Right ventricle myocardium inferior (tissue), 1 donor: ENCODE data around the gene MYRFL. TPM values are rescaled to one million over a fixed set of nuclear protein-coding genes. Genes with fewer than 3 reads are reported as not detected.
"Not testable (repeated sequence)": the region's sequence is repeated elsewhere in the genome, so short reads cannot be mapped to it uniquely, and the experiment has no call there.

Experiments
- ATAC-seq: fragments of 200-7000 bp; cut with Tn5 transposase; one replicate; pipeline ENCODE4 v1.9.1; 2020; ENCODE audit warnings: mild to moderate bottlenecking, moderate library complexity
- DNase-seq: peaks from one replicate; pipeline ENCODE4 v3.0.0; 2021; ENCODE audit errors: missing footprints
- intact Hi-C: fragments of 100-400 bp; cut with DNase I; formaldehyde crosslinking; loops from one replicate; pipeline ENCODE4 v1.11.0; 2022
- total RNA-seq: library from RNA; stranded (reverse); fragmentation: NEBNext Ultra II Directional; extraction: Animal tissue kit (Norgen Biotek cat#: 25700); gene quantifications from one replicate; pipeline ENCODE4 v1.2.1, GENCODE V29; 2021
- donor health status: DM: no; HTN: yes; CAD: no; lungs with severe emphysema.

Gene MYRFL
- total RNA-seq, 1 donor from 2014 or later = 0.11 TPM

- intact Hi-C loops = no loop called here
- no peak for ATAC-seq
- no peak for DNase-seq
Measured at GRCh38 chr12:69961246-69961645, 136.2 kb downstream of the MYRFL start.

- DNase-seq = no peak
- intact Hi-C loops = no loop called here
- peak; percentile 97 for ATAC-seq
Measured at GRCh38 chr12:69966409-69966808, 141.4 kb downstream of the MYRFL start.

- DNase-seq (no peak), ATAC-seq (peak; percentile 46)
- intact Hi-C loops = no loop called here
Measured at GRCh38 chr12:69966839-69967238, 141.8 kb downstream of the MYRFL start.

GRCh38 chr12:69969011-69969410 is 144.0 kb downstream of the MYRFL start:
- intact Hi-C loops = no loop called here
- no peak for DNase-seq
- no peak for ATAC-seq

GRCh38 chr12:69972136-69972535 is 147.1 kb downstream of the MYRFL start:
- ATAC-seq = no peak
- no peak for DNase-seq
- intact Hi-C loops = no loop called here

GRCh38 chr12:69978020-69978419 is 153.0 kb downstream of the MYRFL start:
- intact Hi-C loops = no loop called here
- ATAC-seq (no peak), DNase-seq (no peak)

- ATAC-seq (no peak), DNase-seq (no peak)
- intact Hi-C loops = no loop called here
Measured at GRCh38 chr12:69981881-69982475, 157.0 kb downstream of the MYRFL start.

GRCh38 chr12:69984241-69984640 is 159.2 kb downstream of the MYRFL start:
- DNase-seq (no peak), ATAC-seq (no peak)
- intact Hi-C loops = no loop called here

GRCh38 chr12:69985656-69986055 is 160.6 kb downstream of the MYRFL start:
- intact Hi-C loops = no loop called here

GRCh38 chr12:69986114-69986513 is 161.1 kb downstream of the MYRFL start:
- ATAC-seq (no peak), DNase-seq (no peak)
- intact Hi-C loops = no loop called here

More at GRCh38 chr12:69985656-69986055, 160.6 kb downstream of the MYRFL start:
- DNase-seq (no peak), ATAC-seq (no peak)

GRCh38 chr12:69987579-69988091 is 162.6 kb downstream of the MYRFL start:
- DNase-seq = no peak
- intact Hi-C loops = no loop called here
- peak; percentile 84 for ATAC-seq

- intact Hi-C loops = no loop called here
- DNase-seq = no peak
- ATAC-seq = peak; percentile 67
Measured at GRCh38 chr12:69988481-69989321, 163.7 kb downstream of the MYRFL start.

GRCh38 chr12:69991690-69992288 is 166.8 kb downstream of the MYRFL start:
- DNase-seq (no peak), ATAC-seq (no peak)
- intact Hi-C loops = no loop called here

- DNase-seq (no peak), ATAC-seq (no peak)
- intact Hi-C loops = no loop called here
Measured at GRCh38 chr12:69993433-69993832, 168.4 kb downstream of the MYRFL start.

GRCh38 chr12:69994086-69994485 is 169.1 kb downstream of the MYRFL start:
- ATAC-seq, intact Hi-C loops, DNase-seq: not testable (repeated sequence)

GRCh38 chr12:69994724-69995173 is 169.7 kb downstream of the MYRFL start:
- DNase-seq (no peak), ATAC-seq (no peak)
- intact Hi-C loops = no loop called here

- intact Hi-C loops = no loop called here
- no peak for ATAC-seq
Measured at GRCh38 chr12:69996241-69996640, 171.2 kb downstream of the MYRFL start.

GRCh38 chr12:69996722-69997121 is 171.7 kb downstream of the MYRFL start:
- ATAC-seq = no peak
- DNase-seq = no peak
- intact Hi-C loops = no loop called here

More at GRCh38 chr12:69996241-69996640, 171.2 kb downstream of the MYRFL start:
- DNase-seq = no peak

GRCh38 chr12:69998011-69998410 is 173.0 kb downstream of the MYRFL start:
- intact Hi-C loops = no loop called here
- no peak for DNase-seq
- no peak for ATAC-seq

- intact Hi-C loops = no loop called here
- no peak for DNase-seq
- no peak for ATAC-seq
Measured at GRCh38 chr12:69998922-69999321, 173.9 kb downstream of the MYRFL start.
